ENCODE measurements around the gene EDAR. TPM values are rescaled to one million over a fixed set of nuclear protein-coding genes. Genes with fewer than 3 reads are reported as not detected.
A peak's percentile ranks its signal among the peaks of the same experiment; 100 is the strongest.

The EDAR gene
- total RNA-seq, 6 experiments from 2014 or later, result not detected

DNA sequence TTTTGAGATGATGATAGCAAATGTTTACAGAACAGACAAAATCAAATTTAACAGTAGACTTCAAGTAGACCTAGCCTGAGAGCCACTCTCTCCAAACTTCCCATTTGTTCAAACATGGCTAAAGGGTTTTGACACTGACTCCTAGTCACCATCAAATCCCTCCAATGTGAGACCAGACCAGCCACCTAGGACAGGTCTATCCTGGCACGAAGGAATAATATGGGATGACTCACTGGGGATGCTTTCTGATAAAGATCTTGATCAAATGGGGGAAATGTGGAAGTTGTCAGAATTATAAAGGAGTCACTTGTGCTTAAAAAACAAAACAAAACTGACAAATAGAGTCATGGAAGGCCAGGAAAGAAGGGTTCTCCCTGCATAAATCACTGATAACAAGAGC, 95.7 kb downstream of the EDAR start:
- H3K27me3 Mint-ChIP-seq (ENCODE audit: insufficient read depth), result peaks cover 3% of the 10 kb centered on the region
- no peak overlapping the region for H3K27ac Mint-ChIP-seq
- no peaks in the 10 kb centered on the region for H3K4me1 Mint-ChIP-seq (ENCODE audit: low read depth)
- peaks cover 14% of the 10 kb centered on the region for H3K9me3 Mint-ChIP-seq
- H3K4me3 Mint-ChIP-seq, result no peak overlapping the region
- no peak for DNase-seq
- TF ChIP-seq, protein P1, sequence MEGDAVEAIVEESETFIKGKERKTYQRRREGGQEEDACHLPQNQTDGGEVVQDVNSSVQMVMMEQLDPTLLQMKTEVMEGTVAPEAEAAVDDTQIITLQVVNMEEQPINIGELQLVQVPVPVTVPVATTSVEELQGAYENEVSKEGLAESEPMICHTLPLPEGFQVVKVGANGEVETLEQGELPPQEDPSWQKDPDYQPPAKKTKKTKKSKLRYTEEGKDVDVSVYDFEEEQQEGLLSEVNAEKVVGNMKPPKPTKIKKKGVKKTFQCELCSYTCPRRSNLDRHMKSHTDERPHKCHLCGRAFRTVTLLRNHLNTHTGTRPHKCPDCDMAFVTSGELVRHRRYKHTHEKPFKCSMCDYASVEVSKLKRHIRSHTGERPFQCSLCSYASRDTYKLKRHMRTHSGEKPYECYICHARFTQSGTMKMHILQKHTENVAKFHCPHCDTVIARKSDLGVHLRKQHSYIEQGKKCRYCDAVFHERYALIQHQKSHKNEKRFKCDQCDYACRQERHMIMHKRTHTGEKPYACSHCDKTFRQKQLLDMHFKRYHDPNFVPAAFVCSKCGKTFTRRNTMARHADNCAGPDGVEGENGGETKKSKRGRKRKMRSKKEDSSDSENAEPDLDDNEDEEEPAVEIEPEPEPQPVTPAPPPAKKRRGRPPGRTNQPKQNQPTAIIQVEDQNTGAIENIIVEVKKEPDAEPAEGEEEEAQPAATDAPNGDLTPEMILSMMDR (IDR thresholded peaks at IDR 0.05), result no peak
- peaks cover 19% of the 10 kb centered on the region for H3K36me3 Mint-ChIP-seq (ENCODE audit: low read depth)

DNA sequence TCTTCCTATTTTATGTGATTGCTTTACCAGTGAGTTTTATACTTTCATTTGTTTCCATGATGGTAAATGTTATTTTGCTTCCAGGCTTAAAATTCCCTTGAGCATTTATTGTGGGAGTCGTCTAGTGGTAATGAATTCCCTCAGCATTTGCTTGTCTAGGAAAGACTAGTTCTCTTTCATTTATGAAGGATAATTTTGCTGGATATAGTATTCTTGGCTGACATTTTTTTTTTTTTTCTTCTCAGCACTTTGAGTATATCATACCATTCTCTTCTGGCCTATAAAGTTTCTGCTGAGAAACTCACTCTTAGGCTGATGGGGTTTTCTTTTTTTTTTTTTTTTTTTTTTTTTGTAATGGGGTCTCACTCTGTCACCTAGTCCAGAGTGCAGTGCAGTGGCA, 99.1 kb downstream of the EDAR start:
- H3K4me1 Mint-ChIP-seq (ENCODE audit: low read depth), result no peaks in the 10 kb centered on the region
- peaks cover 22% of the 10 kb centered on the region for H3K36me3 Mint-ChIP-seq (ENCODE audit: low read depth)
- H3K9me3 Mint-ChIP-seq, result peaks cover 30% of the 10 kb centered on the region
- no peaks in the 10 kb centered on the region for H3K27me3 Mint-ChIP-seq (ENCODE audit: insufficient read depth)
- TF ChIP-seq, protein P1 (IDR thresholded peaks at IDR 0.05), result no peak
- no peak overlapping the region for H3K27ac Mint-ChIP-seq
- DNase-seq, result no peak
- H3K4me3 Mint-ChIP-seq, result no peak overlapping the region

DNA sequence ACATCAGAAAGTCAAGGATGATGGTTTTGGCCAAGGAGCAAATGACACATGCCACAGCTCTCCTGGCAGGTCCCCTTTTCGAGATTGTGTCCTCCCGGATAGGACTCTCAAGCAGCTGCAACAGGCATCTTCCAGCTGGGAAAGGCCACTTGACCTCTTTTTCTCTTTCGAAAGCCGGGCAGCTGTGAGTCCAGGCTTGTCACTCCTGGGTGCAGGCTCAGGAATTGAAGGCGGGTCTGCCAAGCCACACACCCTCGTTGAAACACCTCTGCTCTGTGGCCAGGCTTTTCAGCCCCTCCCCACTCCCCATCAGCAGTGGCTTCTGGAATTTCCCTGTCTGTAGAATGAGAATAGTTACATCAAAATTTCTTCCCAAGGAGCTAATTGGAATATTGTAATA, 104.4 kb downstream of the EDAR start:
- Mint-ChIP-seq H3K27me3 (ENCODE audit: insufficient read depth) (peaks cover 2% of the 10 kb centered on the region; the same call in 1 of the 2 replicates), H3K9me3 (peaks cover 36% of the 10 kb centered on the region), H3K36me3 (ENCODE audit: low read depth) (peaks cover 24% of the 10 kb centered on the region), H3K27ac (no peak overlapping the region), H3K4me3 (no peak overlapping the region), H3K4me1 (ENCODE audit: low read depth) (no peaks in the 10 kb centered on the region)
- DNase-seq, result no peak
- TF ChIP-seq, protein P1 (IDR thresholded peaks at IDR 0.05), result no peak

DNA sequence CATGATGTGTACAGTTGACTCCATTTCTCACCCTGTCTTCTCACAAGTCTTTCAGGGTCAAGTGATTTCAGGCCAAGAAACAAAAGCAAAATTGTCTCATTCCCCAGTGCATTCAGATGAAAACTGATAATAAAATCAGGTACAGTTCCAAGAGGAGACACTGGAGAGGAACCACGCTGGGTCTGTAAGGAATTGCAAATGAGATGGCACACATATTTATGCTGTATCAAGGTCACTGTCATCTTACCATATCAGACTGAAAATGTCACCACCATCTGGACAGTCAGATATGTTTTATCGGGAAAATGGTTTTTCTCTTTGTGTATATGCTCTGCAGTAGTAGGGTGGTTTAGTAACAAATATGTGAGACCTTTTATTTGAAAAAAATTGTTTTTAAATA, 110.7 kb downstream of the EDAR start:
- Mint-ChIP-seq H3K4me1 (ENCODE audit: low read depth) (no peaks in the 10 kb centered on the region), H3K27ac (no peak overlapping the region), H3K36me3 (ENCODE audit: low read depth) (peaks cover 14% of the 10 kb centered on the region), H3K27me3 (ENCODE audit: insufficient read depth) (peaks cover 2% of the 10 kb centered on the region; the same call in 1 of the 2 replicates), H3K4me3 (no peak overlapping the region), H3K9me3 (peaks cover 16% of the 10 kb centered on the region)
- no peak for DNase-seq
- TF ChIP-seq, protein P1 (IDR thresholded peaks at IDR 0.05), result no peak

DNA sequence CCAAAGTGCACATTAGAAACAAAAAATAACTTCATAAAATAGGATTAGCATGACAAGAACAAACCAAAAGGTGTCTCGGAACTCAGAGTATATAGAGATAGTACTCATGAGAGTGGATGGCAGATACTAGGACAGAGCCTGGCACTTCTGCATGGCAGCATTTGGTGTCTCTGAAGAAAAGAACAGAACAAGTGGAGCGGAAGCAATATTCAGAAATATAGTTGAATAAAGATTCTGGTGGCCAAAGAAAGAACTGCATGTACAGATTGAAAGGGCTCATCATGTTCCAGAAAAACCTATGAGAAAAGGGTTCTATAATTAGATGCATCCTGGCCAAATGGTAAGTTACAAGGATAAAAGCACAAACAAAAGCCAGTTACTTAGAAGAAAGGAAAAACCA, 111.5 kb downstream of the EDAR start:
- Mint-ChIP-seq H3K9me3 (peaks cover 16% of the 10 kb centered on the region), H3K4me3 (no peak overlapping the region), H3K4me1 (ENCODE audit: low read depth) (no peaks in the 10 kb centered on the region), H3K36me3 (ENCODE audit: low read depth) (peaks cover 14% of the 10 kb centered on the region), H3K27ac (no peak overlapping the region), H3K27me3 (ENCODE audit: insufficient read depth) (peaks cover 2% of the 10 kb centered on the region; the same call in 1 of the 2 replicates)
- DNase-seq, result no peak
- TF ChIP-seq, protein P1 (IDR thresholded peaks at IDR 0.05), result peak; percentile 63; the same call in 1 of the 2 replicates
